IMR-90 (cell line): ENCODE measurements around the gene SLC26A1. TPM values are rescaled to one million over a fixed set of nuclear protein-coding genes. Genes with fewer than 3 reads are reported as not detected.

Experiments used
- ATAC-seq: fragments of 200-7000 bp; cut with Tn5 transposase; 2 replicates; pipeline ENCODE4 v1.9.1; 2020; ENCODE audit warnings: low read depth, mild to moderate bottlenecking, moderate library complexity
- BruUV-seq: library from RNA; stranded (reverse); fragments of 400-500 nt; replicated peaks from 2 replicates; lab custom pipeline; 2021; lab: Mats Ljungman, UMichigan
- CTCF ChIA-PET: fragments of 300-600 bp; formaldehyde crosslinking; extraction: SDS; loops from one replicate; lab custom pipeline; 2021; ENCODE audit warnings: antibody characterized with exemption; lab: Yijun Ruan, JAX
- POLR2A ChIA-PET: fragments of 300-600 bp; sonication (Branson Sonifier 250); formaldehyde crosslinking; loops from one replicate; lab custom pipeline; 2022; ENCODE audit warnings: antibody characterized with exemption; ENCODE audit not compliant: unreplicated experiment; lab: Charles Lee
- DNase-seq: peaks from one replicate; pipeline ENCODE4 v3.0.0; 2013
- H2AFZ ChIP-seq: replicated peaks from 2 replicates; pipeline ENCODE3; 2013; ENCODE audit warnings: low read length, mild to moderate bottlenecking; ENCODE audit not compliant: poor library complexity
- H2AK5ac ChIP-seq: 2 replicates; pipeline ENCODE4 v1.6.1; 2013; ENCODE audit warnings: low read depth, low read length, inconsistent platforms
- H2AK9ac ChIP-seq: replicated peaks from 2 replicates; pipeline ENCODE3; 2013; ENCODE audit warnings: mild to moderate bottlenecking, low read depth, low read length, moderate library complexity; ENCODE audit not compliant: poor library complexity
- H2BK120ac ChIP-seq: 2 replicates; pipeline ENCODE4 v1.6.1; 2013; ENCODE audit warnings: low read depth, low read length, inconsistent platforms
- H2BK15ac ChIP-seq: 3 replicates; pipeline ENCODE4 v1.6.1; 2013; ENCODE audit warnings: low read depth, low read length, inconsistent platforms
- H2BK20ac ChIP-seq: 2 replicates; pipeline ENCODE4 v1.6.1; 2013; ENCODE audit warnings: low read depth, mild to moderate bottlenecking, inconsistent platforms, low read length, moderate library complexity
- H2BK5ac ChIP-seq: 2 replicates; pipeline ENCODE4 v1.6.1; 2013; ENCODE audit warnings: mild to moderate bottlenecking, low read depth, low read length, inconsistent platforms; ENCODE audit not compliant: poor library complexity, severe bottlenecking
- H3K14ac ChIP-seq: replicated peaks from 2 replicates; pipeline ENCODE4 v1.6.1; 2013; ENCODE audit warnings: low read depth, low read length, inconsistent platforms
- H3K18ac ChIP-seq: 2 replicates; pipeline ENCODE4 v1.6.1; 2013; ENCODE audit warnings: low read depth, low read length, control low read depth
- H3K23ac ChIP-seq: 2 replicates; pipeline ENCODE4 v1.6.1; 2013; ENCODE audit warnings: low read depth, low read length, inconsistent platforms
- H3K27ac ChIP-seq: 2 replicates; pipeline ENCODE4 v1.5.1; 2013; ENCODE audit warnings: mild to moderate bottlenecking, control low read depth, low read length; ENCODE audit not compliant: insufficient read depth
- H3K27me3 ChIP-seq: 2 replicates; pipeline ENCODE4 v1.6.1; 2013; ENCODE audit warnings: low read length; ENCODE audit not compliant: control insufficient read depth, insufficient read depth
- H3K36me3 ChIP-seq: 2 replicates; pipeline ENCODE4 v1.6.1; 2013; ENCODE audit warnings: low read length, mixed read lengths; ENCODE audit not compliant: control insufficient read depth, insufficient read depth
- H3K4ac ChIP-seq: 2 replicates; pipeline ENCODE4 v1.6.1; 2013; ENCODE audit warnings: low read depth, low read length, inconsistent platforms
- H3K4me1 ChIP-seq: 2 replicates; pipeline ENCODE4 v1.6.1; 2013; ENCODE audit warnings: low read length, mixed read lengths; ENCODE audit not compliant: control insufficient read depth, insufficient read depth
- H3K4me2 ChIP-seq: 2 replicates; pipeline ENCODE4 v1.6.1; 2013; ENCODE audit warnings: low read depth, mild to moderate bottlenecking, control low read depth, low read length, moderate library complexity
- H3K4me3 ChIP-seq: 2 replicates; pipeline ENCODE4 v1.5.1; 2013; ENCODE audit warnings: low read depth, mild to moderate bottlenecking, control low read depth, low read length, moderate library complexity; ENCODE audit not compliant: insufficient read depth
- H3K56ac ChIP-seq: 2 replicates; pipeline ENCODE4 v1.6.1; 2013; ENCODE audit warnings: low read length, inconsistent platforms; ENCODE audit not compliant: insufficient read depth; ENCODE audit errors: extremely low read depth
- H3K79me1 ChIP-seq, 2 experiments: 2 replicates each; pipeline ENCODE4 v1.6.1; 2013; ENCODE audit warnings: low read length in 2 of 2, inconsistent platforms in 1 of 2, low read depth in 1 of 2
- H3K9ac ChIP-seq: 2 replicates; pipeline ENCODE4 v1.6.1; 2013; ENCODE audit warnings: low read depth, low read length, control low read depth
- H3K9me1 ChIP-seq: 2 replicates; pipeline ENCODE4 v1.6.1; 2013; ENCODE audit warnings: low read length, inconsistent platforms; ENCODE audit not compliant: insufficient read depth
- H3K9me3 ChIP-seq: 2 replicates; pipeline ENCODE4 v1.6.1; 2013; ENCODE audit warnings: low read length; ENCODE audit not compliant: control insufficient read depth, insufficient read depth
- H4K20me1 ChIP-seq: 2 replicates; pipeline ENCODE4 v1.6.1; 2013; ENCODE audit warnings: low read length, inconsistent platforms; ENCODE audit not compliant: insufficient read depth
- H4K5ac ChIP-seq: 2 replicates; pipeline ENCODE4 v1.6.1; 2013; ENCODE audit warnings: mild to moderate bottlenecking, low read depth, low read length, control low read depth
- H4K8ac ChIP-seq, 2 experiments: 2 replicates each; pipeline ENCODE4 v1.6.1; 2013; ENCODE audit warnings: low read depth in 2 of 2, low read length in 2 of 2, control low read depth in 1 of 2, inconsistent platforms in 1 of 2
- H4K91ac ChIP-seq: 2 replicates; pipeline ENCODE4 v1.6.1; 2013; ENCODE audit warnings: low read depth, low read length, inconsistent platforms; ENCODE audit not compliant: insufficient read depth
- BHLHE40 ChIP-seq: fragments of 150-350 bp; IDR thresholded peaks from 2 replicates; pipeline ENCODE4 v1.6.1; 2016; ENCODE audit warnings: mild to moderate bottlenecking, low read depth, low read length
- CEBPB ChIP-seq: IDR thresholded peaks from 2 replicates; pipeline ENCODE4 v1.6.1; 2012; ENCODE audit warnings: low read depth, low read length, improper control_type of control experiment
- CHD1 ChIP-seq: IDR thresholded peaks from 2 replicates; pipeline ENCODE4 v1.6.1; 2012; ENCODE audit warnings: low read depth, low read length, improper control_type of control experiment
- FOS ChIP-seq: fragments of 150-350 bp; IDR thresholded peaks from 2 replicates; pipeline ENCODE4 v1.6.1; 2016; ENCODE audit warnings: low read depth, low read length
- MXI1 ChIP-seq: IDR thresholded peaks from 2 replicates; pipeline ENCODE4 v1.6.1; 2012; ENCODE audit warnings: low read depth, mild to moderate bottlenecking, low read length, moderate library complexity, borderline replicate concordance
- POLR2A ChIP-seq: IDR thresholded peaks from 2 replicates; pipeline ENCODE4 v1.6.1; 2012; ENCODE audit warnings: mild to moderate bottlenecking, low read depth, low read length
- RFX5 ChIP-seq: IDR thresholded peaks from 2 replicates; pipeline ENCODE4 v1.8.0; 2012; ENCODE audit warnings: low read depth, mild to moderate bottlenecking, low read length, moderate library complexity
- SMC3 ChIP-seq: fragments of 150-350 bp; IDR thresholded peaks from 2 replicates; pipeline ENCODE4 v1.6.1; 2016; ENCODE audit warnings: low read depth, mild to moderate bottlenecking, antibody characterized with exemption, low read length, moderate library complexity
- WGBS, 2 experiments: methylation state at CpG; one replicate each; pipeline versions ENCODE4 v1.1.5 to v1.1.7; 2013; ENCODE audit warnings: missing lambda C conversion rate in 2 of 2; ENCODE audit not compliant: insufficient read length in 1 of 2; ENCODE audit errors: extremely low coverage in 2 of 2; 5-methylcytosine and 5-hydroxymethylcytosine counted together
- dilution Hi-C: fragments of 300-500 bp; cut with HindIII; formaldehyde crosslinking; loops from one replicate; pipeline ENCODE4 v1.14.3; 2018; ENCODE audit warnings: low sequenced_read_pairs; ENCODE audit not compliant: unreplicated experiment
- in situ Hi-C: fragments of 300-500 bp; cut with MboI; formaldehyde crosslinking; loops from 3 replicates; pipeline ENCODE4 v1.14.3; 2019; ENCODE audit warnings: low sequenced_read_pairs, inconsistent platforms, mixed read lengths
- intact Hi-C: fragments of 100-400 bp; cut with micrococcal nuclease; formaldehyde crosslinking; loops from 2 replicates; pipeline ENCODE4 v1.10.0; 2022
- polyA plus RNA-seq, 3 experiments: library from polyadenylated mRNA; depleted of rRNA; stranded (reverse); fragments of >200 nt; gene quantifications; 2 replicates each; pipeline ENCODE4 v1.2.3, GENCODE V29; 2012; ENCODE audit warnings: low replicate concordance in 1 of 3
- total RNA-seq: library from RNA; depleted of rRNA; stranded (reverse); fragments of >200 nt; gene quantifications from 2 replicates; pipeline ENCODE4 v1.2.3, GENCODE V29; 2012
- TF ChIP-seq, protein P1 (sequence below): fragments of 150-350 bp; IDR thresholded peaks from 2 replicates; pipeline ENCODE4 v1.6.1; 2016; ENCODE audit warnings: low read depth, mild to moderate bottlenecking, low read length, moderate library complexity, borderline replicate concordance
- TF ChIP-seq, protein P2 (sequence below): fragments of 150-350 bp; IDR thresholded peaks from 2 replicates; pipeline ENCODE4 v1.6.1; 2017; ENCODE audit warnings: mild to moderate bottlenecking, antibody characterized with exemption, low read length, low read depth
- TF ChIP-seq, protein P3 (sequence below): conservative IDR thresholded peaks from 2 replicates; pipeline ENCODE4 v1.5.1; 2012; ENCODE audit warnings: mild to moderate bottlenecking, low read depth, low read length, improper control_type of control experiment

SLC26A1 gene
- total and polyA plus RNA-seq, 2 of the 4 experiments (the other 2 are of a cell fraction): 0.09 TPM; not detected in 1

DNA sequence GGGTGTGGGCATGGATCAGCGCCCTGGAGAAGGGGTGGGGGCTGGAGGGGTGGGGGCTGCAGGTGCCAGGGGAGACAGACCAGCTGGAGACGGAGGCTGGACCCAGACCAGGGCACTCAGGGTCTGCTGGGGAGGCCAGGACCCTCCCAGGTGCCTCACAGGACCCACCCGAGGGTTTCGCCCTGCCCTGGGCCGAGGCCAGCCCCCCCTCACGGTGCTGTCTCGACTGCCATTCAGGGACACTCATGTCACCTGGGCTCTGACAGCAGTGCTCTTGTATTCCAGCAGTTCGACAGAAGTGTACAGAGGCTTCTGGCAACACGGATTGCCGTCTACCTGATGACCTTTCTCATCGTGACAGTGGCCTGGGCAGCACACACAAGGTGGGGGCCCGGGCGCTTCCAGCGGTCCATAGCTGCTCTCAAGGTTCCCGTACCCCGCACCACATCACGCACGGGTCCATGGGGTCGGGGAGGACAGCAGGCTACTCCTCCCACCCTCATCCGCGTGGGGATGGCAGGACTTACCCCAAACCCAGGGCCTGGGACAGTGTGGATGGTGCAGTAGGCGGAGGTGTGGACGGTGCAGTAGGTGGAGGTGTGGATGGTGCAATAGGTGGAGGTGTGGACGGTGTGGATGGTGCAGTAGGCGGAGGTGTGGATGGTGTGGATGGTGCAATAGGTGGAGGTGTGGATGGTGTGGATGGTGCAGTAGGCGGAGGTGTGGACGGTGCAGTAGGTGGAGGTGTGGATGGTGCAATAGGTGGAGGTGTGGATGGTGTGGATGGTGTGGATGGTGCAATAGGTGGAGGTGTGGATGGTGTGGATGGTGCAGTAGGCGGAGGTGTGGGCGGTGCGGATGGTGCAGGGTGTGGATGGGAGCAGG is 42.8 kb downstream of the SLC26A1 start (continued):
- TF ChIP-seq MXI1: no peak

DNA sequence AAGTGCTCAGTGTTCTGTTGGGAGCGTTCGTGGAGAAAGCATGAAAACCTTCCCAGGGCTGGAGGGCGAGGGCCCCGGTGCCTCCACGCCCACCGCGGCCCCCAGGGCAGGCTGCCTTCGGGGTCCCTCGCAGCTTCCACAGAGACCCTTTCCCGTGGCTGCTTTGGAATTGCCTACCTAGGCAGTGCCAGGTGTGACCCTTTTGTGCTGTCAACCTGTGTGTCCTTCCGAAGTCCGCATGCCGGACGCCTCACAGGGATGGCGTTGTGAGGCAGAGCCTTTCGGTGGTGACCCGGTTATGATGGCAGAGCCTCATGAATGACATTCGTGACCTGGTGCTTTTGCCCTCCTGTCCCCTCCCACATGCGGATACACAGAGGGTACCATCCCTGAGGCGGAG is 43.5 kb downstream of the SLC26A1 start:
- no peak overlapping the region for H4K91ac ChIP-seq
- no peak overlapping the region for H2BK120ac ChIP-seq
- H3K9ac ChIP-seq: no peak overlapping the region
- WGBS, 2 experiments: 83% methylated on average over 15 of the region's 20 CpGs; no CpG with 5 or more reads in 1 of the 2 experiments
- no peak overlapping the region for H2BK5ac ChIP-seq
- H3K27me3 ChIP-seq: no peaks in the 10 kb centered on the region
- TF ChIP-seq RFX5 (no peak), CHD1 (no peak), CEBPB (no peak), SMC3 (no peak), POLR2A (no peak), BHLHE40 (no peak), FOS (no peak), MXI1 (no peak)
- TF ChIP-seq, protein P1, sequence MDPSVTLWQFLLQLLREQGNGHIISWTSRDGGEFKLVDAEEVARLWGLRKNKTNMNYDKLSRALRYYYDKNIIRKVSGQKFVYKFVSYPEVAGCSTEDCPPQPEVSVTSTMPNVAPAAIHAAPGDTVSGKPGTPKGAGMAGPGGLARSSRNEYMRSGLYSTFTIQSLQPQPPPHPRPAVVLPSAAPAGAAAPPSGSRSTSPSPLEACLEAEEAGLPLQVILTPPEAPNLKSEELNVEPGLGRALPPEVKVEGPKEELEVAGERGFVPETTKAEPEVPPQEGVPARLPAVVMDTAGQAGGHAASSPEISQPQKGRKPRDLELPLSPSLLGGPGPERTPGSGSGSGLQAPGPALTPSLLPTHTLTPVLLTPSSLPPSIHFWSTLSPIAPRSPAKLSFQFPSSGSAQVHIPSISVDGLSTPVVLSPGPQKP: no peak
- TF ChIP-seq, protein P2, sequence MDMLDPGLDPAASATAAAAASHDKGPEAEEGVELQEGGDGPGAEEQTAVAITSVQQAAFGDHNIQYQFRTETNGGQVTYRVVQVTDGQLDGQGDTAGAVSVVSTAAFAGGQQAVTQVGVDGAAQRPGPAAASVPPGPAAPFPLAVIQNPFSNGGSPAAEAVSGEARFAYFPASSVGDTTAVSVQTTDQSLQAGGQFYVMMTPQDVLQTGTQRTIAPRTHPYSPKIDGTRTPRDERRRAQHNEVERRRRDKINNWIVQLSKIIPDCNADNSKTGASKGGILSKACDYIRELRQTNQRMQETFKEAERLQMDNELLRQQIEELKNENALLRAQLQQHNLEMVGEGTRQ: no peak
- TF ChIP-seq, protein P3, sequence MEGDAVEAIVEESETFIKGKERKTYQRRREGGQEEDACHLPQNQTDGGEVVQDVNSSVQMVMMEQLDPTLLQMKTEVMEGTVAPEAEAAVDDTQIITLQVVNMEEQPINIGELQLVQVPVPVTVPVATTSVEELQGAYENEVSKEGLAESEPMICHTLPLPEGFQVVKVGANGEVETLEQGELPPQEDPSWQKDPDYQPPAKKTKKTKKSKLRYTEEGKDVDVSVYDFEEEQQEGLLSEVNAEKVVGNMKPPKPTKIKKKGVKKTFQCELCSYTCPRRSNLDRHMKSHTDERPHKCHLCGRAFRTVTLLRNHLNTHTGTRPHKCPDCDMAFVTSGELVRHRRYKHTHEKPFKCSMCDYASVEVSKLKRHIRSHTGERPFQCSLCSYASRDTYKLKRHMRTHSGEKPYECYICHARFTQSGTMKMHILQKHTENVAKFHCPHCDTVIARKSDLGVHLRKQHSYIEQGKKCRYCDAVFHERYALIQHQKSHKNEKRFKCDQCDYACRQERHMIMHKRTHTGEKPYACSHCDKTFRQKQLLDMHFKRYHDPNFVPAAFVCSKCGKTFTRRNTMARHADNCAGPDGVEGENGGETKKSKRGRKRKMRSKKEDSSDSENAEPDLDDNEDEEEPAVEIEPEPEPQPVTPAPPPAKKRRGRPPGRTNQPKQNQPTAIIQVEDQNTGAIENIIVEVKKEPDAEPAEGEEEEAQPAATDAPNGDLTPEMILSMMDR: no peak
- no peak overlapping the region for H3K56ac ChIP-seq
- ChIA-PET CTCF (no interaction called here), POLR2A (no interaction called here)
- no TSS peak for BruUV-seq
- H3K18ac ChIP-seq: no peak overlapping the region
- no peak overlapping the region for H3K23ac ChIP-seq
- H2BK15ac ChIP-seq: no peak overlapping the region
- H3K14ac ChIP-seq: no peak overlapping the region
- dilution Hi-C loops (no loop called here), in situ Hi-C loops (no loop called here), intact Hi-C loops (no loop called here)
- H2AK9ac ChIP-seq: no peak overlapping the region
- peaks cover 7% of the 10 kb centered on the region for H3K36me3 ChIP-seq
- DNase-seq (no peak), ATAC-seq (no peak)
- H4K8ac ChIP-seq: no peak overlapping the region
- peaks cover 20% of the 10 kb centered on the region for H4K20me1 ChIP-seq
- H3K27ac ChIP-seq: no peak overlapping the region
- no peak overlapping the region for H3K4me2 ChIP-seq
- H3K9me1 ChIP-seq: 0 out of 2 replicates have a peak, but pooled peaks cover 5% of the 10 kb centered on the region
- no peak overlapping the region for H4K5ac ChIP-seq
- H3K79me1 ChIP-seq: 0 out of 4 replicates have a peak, but pooled peaks cover 0 to 8% of the 10 kb centered on the region in 2 experiments
- no peaks in the 10 kb centered on the region for H3K9me3 ChIP-seq
- H3K4ac ChIP-seq: no peak overlapping the region
- H2AK5ac ChIP-seq: no peak overlapping the region
- peaks cover 6% of the 10 kb centered on the region; the same call in 1 of the 2 replicates for H3K4me1 ChIP-seq
- H2BK20ac ChIP-seq: no peak overlapping the region
- no peak overlapping the region for H2AFZ ChIP-seq
- no peak overlapping the region for H3K4me3 ChIP-seq
